ENCODE results near the gene PLA2G7. TPM values are rescaled to one million over a fixed set of nuclear protein-coding genes. Genes with fewer than 3 reads are reported as not detected.

Gene PLA2G7
- total RNA-seq, 6 donors from 2014 or later, result 2.6 to 9.5 (median 5.9) TPM

GRCh38 chr6:46690141-46690755 lies 44.9 kb downstream of the PLA2G7 start:
- no peak overlapping the region for H3K27ac ChIP-seq
- TF ChIP-seq POLR2A (IDR thresholded peaks at IDR 0.05), result no peak
- no peak for TF ChIP-seq EP300 (IDR thresholded peaks at IDR 0.05)
- TF ChIP-seq POLR2AphosphoS5 (IDR thresholded peaks at IDR 0.05), result no peak
- TF ChIP-seq CTCF (IDR thresholded peaks at IDR 0.05), result no peak
- no peaks in the 10 kb centered on the region for H3K4me1 ChIP-seq
- 76 to 84% methylated on average over 2 of the region's 2 CpGs for WGBS, 2 donors
- no peak overlapping the region for H3K4me3 ChIP-seq
- no peak for ATAC-seq (ENCODE audit: low FRiP score in 2 of 2)
- H3K9me3 ChIP-seq, result no peaks in the 10 kb centered on the region
- DNase-seq, result no peak
- H3K27me3 ChIP-seq, result no peaks in the 10 kb centered on the region
- H3K36me3 ChIP-seq, result no peaks in the 10 kb centered on the region

- H3K9me3 ChIP-seq, result no peaks in the 10 kb centered on the region
- H3K4me1 ChIP-seq, result no peaks in the 10 kb centered on the region
- no peaks in the 10 kb centered on the region for H3K36me3 ChIP-seq
- no peak for DNase-seq
- no peaks in the 10 kb centered on the region for H3K27me3 ChIP-seq
- no peak for ATAC-seq (ENCODE audit: low FRiP score in 2 of 2)
- TF ChIP-seq POLR2A (IDR thresholded peaks at IDR 0.05) (no peak), POLR2AphosphoS5 (IDR thresholded peaks at IDR 0.05) (no peak), CTCF (IDR thresholded peaks at IDR 0.05) (no peak), EP300 (IDR thresholded peaks at IDR 0.05) (no peak)
- no peak overlapping the region for H3K4me3 ChIP-seq
- 89 to 95% methylated on average over 3 of the region's 3 CpGs for WGBS, 2 donors
- H3K27ac ChIP-seq, result no peak overlapping the region
These were observed 45.5 kb downstream of the PLA2G7 start for GRCh38 chr6:46689657-46690056.

- TF ChIP-seq CTCF (IDR thresholded peaks at IDR 0.05) (no peak), EP300 (IDR thresholded peaks at IDR 0.05) (no peak), POLR2AphosphoS5 (IDR thresholded peaks at IDR 0.05) (no peak), POLR2A (IDR thresholded peaks at IDR 0.05) (no peak)
- no peaks in the 10 kb centered on the region for H3K36me3 ChIP-seq
- no peak overlapping the region for H3K27ac ChIP-seq
- no peak overlapping the region for H3K4me3 ChIP-seq
- 94 to 98% methylated on average over 9 to 13 of the region's 13 CpGs for WGBS, 2 donors
- DNase-seq (no peak), ATAC-seq (ENCODE audit: low FRiP score in 2 of 2) (no peak)
- H3K9me3 ChIP-seq, result no peaks in the 10 kb centered on the region
- no peaks in the 10 kb centered on the region for H3K4me1 ChIP-seq
- H3K27me3 ChIP-seq, result no peaks in the 10 kb centered on the region
These were observed 46.2 kb downstream of the PLA2G7 start for GRCh38 chr6:46688966-46689335.

GRCh38 chr6:46688117-46688965 lies 46.8 kb downstream of the PLA2G7 start:
- Histone ChIP-seq H3K36me3 (no peaks in the 10 kb centered on the region), H3K27me3 (no peaks in the 10 kb centered on the region), H3K4me1 (no peaks in the 10 kb centered on the region), H3K4me3 (no peak overlapping the region), H3K9me3 (no peaks in the 10 kb centered on the region), H3K27ac (no peak overlapping the region)
- peak; percentile 21 to 43 for ATAC-seq (ENCODE audit: low FRiP score in 2 of 2)
- WGBS, 2 donors, result 98% methylated on average over 56 of the region's 85 CpGs; no CpG with 5 or more reads in 1 of the 2 donors
- TF ChIP-seq EP300 (IDR thresholded peaks at IDR 0.05) (no peak), CTCF (IDR thresholded peaks at IDR 0.05) (no peak)
- peak in 1 of 2 donors; percentile 82 for DNase-seq

Data from upper lobe of left lung (tissue), 6 donors.